ENCODE measurements around the gene SLC12A4.
"Not testable (repeated sequence)": the region's sequence is repeated elsewhere in the genome, so short reads cannot be mapped to it uniquely, and the experiment has no call there.

The SLC12A4 gene

GRCh38 chr16:67942200-67942509, 26.3 kb downstream of the SLC12A4 start:
- Histone ChIP-seq H3K9me3 (ENCODE audit: control insufficient read depth, low read length) (no peaks in the 10 kb centered on the region), H3K36me3 (ENCODE audit: control insufficient read depth, insufficient read depth, low read length) (peaks cover 18% of the 10 kb centered on the region), H3K27ac (ENCODE audit: insufficient read depth, low read length, poor library complexity, severe bottlenecking) (no peak overlapping the region), H3K4me1 (ENCODE audit: control insufficient read depth, insufficient read depth, low read length, poor library complexity, severe bottlenecking) (peaks cover 22% of the 10 kb centered on the region), H3K27me3 (replicated peaks; ENCODE audit: control insufficient read depth, insufficient read depth, low read length, poor library complexity, severe bottlenecking) (no peaks in the 10 kb centered on the region), H3K4me3 (ENCODE audit: insufficient read depth, low read depth, low read length, poor library complexity, severe bottlenecking) (no peak overlapping the region)
- no peak for DNase-seq

GRCh38 chr16:67941469-67942199, 26.8 kb downstream of the SLC12A4 start:
- Histone ChIP-seq H3K4me1 (ENCODE audit: control insufficient read depth, insufficient read depth, low read length, poor library complexity, severe bottlenecking) (peaks cover 26% of the 10 kb centered on the region), H3K9me3 (ENCODE audit: control insufficient read depth, low read length) (no peaks in the 10 kb centered on the region), H3K36me3 (ENCODE audit: control insufficient read depth, insufficient read depth, low read length) (peaks cover 18% of the 10 kb centered on the region), H3K27me3 (replicated peaks; ENCODE audit: control insufficient read depth, insufficient read depth, low read length, poor library complexity, severe bottlenecking) (no peaks in the 10 kb centered on the region), H3K4me3 (ENCODE audit: insufficient read depth, low read depth, low read length, poor library complexity, severe bottlenecking) (no peak overlapping the region), H3K27ac (ENCODE audit: insufficient read depth, low read length, poor library complexity, severe bottlenecking) (no peak overlapping the region)
- DNase-seq: no peak

- H3K36me3 ChIP-seq (ENCODE audit: control insufficient read depth, insufficient read depth, low read length): peaks cover 11% of the 10 kb centered on the region
- no peak for DNase-seq
- H3K4me1 ChIP-seq (ENCODE audit: control insufficient read depth, insufficient read depth, low read length, poor library complexity, severe bottlenecking): peaks cover 26% of the 10 kb centered on the region
- H3K4me3 ChIP-seq (ENCODE audit: insufficient read depth, low read depth, low read length, poor library complexity, severe bottlenecking): no peak overlapping the region
- H3K27me3 ChIP-seq (replicated peaks; ENCODE audit: control insufficient read depth, insufficient read depth, low read length, poor library complexity, severe bottlenecking): no peaks in the 10 kb centered on the region
- no peak overlapping the region for H3K27ac ChIP-seq (ENCODE audit: insufficient read depth, low read length, poor library complexity, severe bottlenecking)
- no peaks in the 10 kb centered on the region for H3K9me3 ChIP-seq (ENCODE audit: control insufficient read depth, low read length)
Measured at GRCh38 chr16:67940446-67941089, 27.9 kb downstream of the SLC12A4 start.

- Histone ChIP-seq H3K4me1 (ENCODE audit: control insufficient read depth, insufficient read depth, low read length, poor library complexity, severe bottlenecking) (peaks cover 33% of the 10 kb centered on the region), H3K27ac (ENCODE audit: insufficient read depth, low read length, poor library complexity, severe bottlenecking) (peak overlapping the region; percentile 46), H3K4me3 (ENCODE audit: insufficient read depth, low read depth, low read length, poor library complexity, severe bottlenecking) (no peak overlapping the region), H3K9me3 (ENCODE audit: control insufficient read depth, low read length) (no peaks in the 10 kb centered on the region), H3K27me3 (replicated peaks; ENCODE audit: control insufficient read depth, insufficient read depth, low read length, poor library complexity, severe bottlenecking) (no peaks in the 10 kb centered on the region), H3K36me3 (ENCODE audit: control insufficient read depth, insufficient read depth, low read length) (peaks cover 9% of the 10 kb centered on the region)
- DNase-seq: peak in 1 of 3 donors; percentile 27
Measured at GRCh38 chr16:67939507-67940445, 28.7 kb downstream of the SLC12A4 start.

GRCh38 chr16:67937713-67938112, 30.7 kb downstream of the SLC12A4 start:
- not testable (repeated sequence) for H3K4me3 ChIP-seq (ENCODE audit: insufficient read depth, low read depth, low read length, poor library complexity, severe bottlenecking)
- peaks cover 33% of the 10 kb centered on the region for H3K4me1 ChIP-seq (ENCODE audit: control insufficient read depth, insufficient read depth, low read length, poor library complexity, severe bottlenecking)

GRCh38 chr16:67936880-67937605, 31.4 kb downstream of the SLC12A4 start:
- Histone ChIP-seq H3K27me3 (replicated peaks; ENCODE audit: control insufficient read depth, insufficient read depth, low read length, poor library complexity, severe bottlenecking) (no peaks in the 10 kb centered on the region), H3K4me1 (ENCODE audit: control insufficient read depth, insufficient read depth, low read length, poor library complexity, severe bottlenecking) (peaks cover 32% of the 10 kb centered on the region), H3K36me3 (ENCODE audit: control insufficient read depth, insufficient read depth, low read length) (peaks cover 19% of the 10 kb centered on the region), H3K9me3 (ENCODE audit: control insufficient read depth, low read length) (no peaks in the 10 kb centered on the region), H3K4me3 (ENCODE audit: insufficient read depth, low read depth, low read length, poor library complexity, severe bottlenecking) (peak overlapping the region; percentile 92), H3K27ac (ENCODE audit: insufficient read depth, low read length, poor library complexity, severe bottlenecking) (peak overlapping the region; percentile 85)
- peak; percentile 57 to 72 (median 61) for DNase-seq

More at GRCh38 chr16:67937713-67938112, 30.7 kb downstream of the SLC12A4 start:
- peaks cover 13% of the 10 kb centered on the region for H3K36me3 ChIP-seq (ENCODE audit: control insufficient read depth, insufficient read depth, low read length)
- DNase-seq; H3K9me3 ChIP-seq (ENCODE audit: control insufficient read depth, low read length); H3K27me3 ChIP-seq (replicated peaks; ENCODE audit: control insufficient read depth, insufficient read depth, low read length, poor library complexity, severe bottlenecking): not testable (repeated sequence)
- H3K27ac ChIP-seq (ENCODE audit: insufficient read depth, low read length, poor library complexity, severe bottlenecking): peak overlapping the region; percentile 85

- Histone ChIP-seq H3K9me3 (ENCODE audit: control insufficient read depth, low read length) (no peaks in the 10 kb centered on the region), H3K27me3 (replicated peaks; ENCODE audit: control insufficient read depth, insufficient read depth, low read length, poor library complexity, severe bottlenecking) (no peaks in the 10 kb centered on the region), H3K4me1 (ENCODE audit: control insufficient read depth, insufficient read depth, low read length, poor library complexity, severe bottlenecking) (peaks cover 26% of the 10 kb centered on the region), H3K36me3 (ENCODE audit: control insufficient read depth, insufficient read depth, low read length) (peaks cover 24% of the 10 kb centered on the region), H3K4me3 (ENCODE audit: insufficient read depth, low read depth, low read length, poor library complexity, severe bottlenecking) (peak within 1 kb of the TSS; percentile 92), H3K27ac (ENCODE audit: insufficient read depth, low read length, poor library complexity, severe bottlenecking) (peak within 1 kb of the TSS; percentile 85)
- peak in 1 of 3 donors; percentile 11 for DNase-seq
Measured at GRCh38 chr16:67936124-67936879, 32.1 kb downstream of the SLC12A4 start, which contains the start of gene PSMB10. Gene PSMB10, minus strand, starts transcription at chr16:67936850. Its CDS starts 101 bp downstream, at chr16:67936749.

GRCh38 chr16:67935402-67936123, 32.9 kb downstream of the SLC12A4 start:
- Histone ChIP-seq H3K4me3 (ENCODE audit: insufficient read depth, low read depth, low read length, poor library complexity, severe bottlenecking) (peak overlapping the region; percentile 92), H3K27ac (ENCODE audit: insufficient read depth, low read length, poor library complexity, severe bottlenecking) (peak overlapping the region; percentile 85), H3K9me3 (ENCODE audit: control insufficient read depth, low read length) (no peaks in the 10 kb centered on the region), H3K4me1 (ENCODE audit: control insufficient read depth, insufficient read depth, low read length, poor library complexity, severe bottlenecking) (peaks cover 25% of the 10 kb centered on the region), H3K36me3 (ENCODE audit: control insufficient read depth, insufficient read depth, low read length) (peaks cover 24% of the 10 kb centered on the region), H3K27me3 (replicated peaks; ENCODE audit: control insufficient read depth, insufficient read depth, low read length, poor library complexity, severe bottlenecking) (no peaks in the 10 kb centered on the region)
- peak; percentile 93 to 96 (median 94) for DNase-seq

All from effector memory CD4-positive, alpha-beta T cell (primary cell).